Large intestine (tissue), 3 donors: Measurements from ENCODE around the gene ENAH. TPM values are rescaled to one million over a fixed set of nuclear protein-coding genes. Genes with fewer than 3 reads are reported as not detected.
A peak's percentile ranks its signal among the peaks of the same experiment; 100 is the strongest.

Experiments
- DNase-seq, 2 donors: peaks; one replicate each; pipeline versions ENCODE4 v3.0.0 to v3.0.0-alpha.2; 2013
- H3K27ac ChIP-seq: one replicate; pipeline ENCODE4 v1.5.1; 2013; ENCODE audit warnings: low read length
- H3K27me3 ChIP-seq: 2 replicates; pipeline ENCODE4 v1.6.1; 2013; ENCODE audit warnings: low read length; ENCODE audit not compliant: control insufficient read depth, insufficient read depth
- H3K36me3 ChIP-seq: 2 replicates; pipeline ENCODE4 v1.6.1; 2013; ENCODE audit warnings: low read length; ENCODE audit not compliant: control insufficient read depth, insufficient read depth
- H3K4me1 ChIP-seq: one replicate; pipeline ENCODE4 v1.6.1; 2013; ENCODE audit warnings: low read length; ENCODE audit not compliant: control insufficient read depth, insufficient read depth
- H3K4me3 ChIP-seq: one replicate; pipeline ENCODE4 v1.5.1; 2013; ENCODE audit warnings: low read length
- H3K9me3 ChIP-seq: one replicate; pipeline ENCODE4 v1.6.1; 2013; ENCODE audit warnings: mild to moderate bottlenecking, low read depth, low read length, moderate library complexity; ENCODE audit not compliant: control insufficient read depth
- WGBS: methylation state at CpG from one replicate; pipeline ENCODE4 v1.1.5; 2013; ENCODE audit warnings: low lambda C conversion rate; ENCODE audit not compliant: insufficient coverage; 5-methylcytosine and 5-hydroxymethylcytosine counted together
- polyA plus RNA-seq: library from polyadenylated mRNA; unstranded; fragments of 120-200 nt; gene quantifications from one replicate; pipeline ENCODE4 v1.2.1, GENCODE V29; 2013

Gene ENAH
- polyA plus RNA-seq, 1 donor, result 44.4 TPM

GRCh38 chr1:225529726-225530125 is 123.2 kb downstream of the ENAH start:
- H3K36me3 ChIP-seq, result peaks cover 3% of the 10 kb centered on the region
- no peak overlapping the region for H3K4me3 ChIP-seq
- no peak for DNase-seq
- no peaks in the 10 kb centered on the region for H3K9me3 ChIP-seq
- no peaks in the 10 kb centered on the region for H3K27me3 ChIP-seq
- no CpG with 5 or more reads among the region's 4 CpGs for WGBS
- peaks cover 11% of the 10 kb centered on the region for H3K4me1 ChIP-seq
- H3K27ac ChIP-seq, result no peak overlapping the region

- no peak for DNase-seq
- Histone ChIP-seq H3K27me3 (no peaks in the 10 kb centered on the region), H3K27ac (no peak overlapping the region), H3K9me3 (no peaks in the 10 kb centered on the region), H3K36me3 (peaks cover 3% of the 10 kb centered on the region), H3K4me3 (no peak overlapping the region), H3K4me1 (peaks cover 10% of the 10 kb centered on the region)
- 80% methylated on average over 1 of the region's 5 CpGs for WGBS
These were observed 125.3 kb downstream of the ENAH start for GRCh38 chr1:225527575-225527974.

GRCh38 chr1:225526878-225527277 is 126.0 kb downstream of the ENAH start:
- Histone ChIP-seq H3K4me3 (no peak overlapping the region), H3K9me3 (no peaks in the 10 kb centered on the region), H3K27ac (no peak overlapping the region), H3K27me3 (no peaks in the 10 kb centered on the region), H3K4me1 (peaks cover 8% of the 10 kb centered on the region), H3K36me3 (peaks cover 3% of the 10 kb centered on the region)
- 100% methylated on average over 1 of the region's 3 CpGs for WGBS
- DNase-seq, result no peak

GRCh38 chr1:225525377-225525776 is 127.5 kb downstream of the ENAH start:
- Histone ChIP-seq H3K9me3 (no peaks in the 10 kb centered on the region), H3K27me3 (no peaks in the 10 kb centered on the region), H3K27ac (no peak overlapping the region), H3K36me3 (peaks cover 3% of the 10 kb centered on the region), H3K4me1 (peaks cover 8% of the 10 kb centered on the region), H3K4me3 (no peak overlapping the region)
- no peak for DNase-seq
- whole genome bisulfite sequencing, result 100% methylated on average over 4 of the region's 7 CpGs

- no peak for DNase-seq
- Histone ChIP-seq H3K27ac (no peak overlapping the region), H3K36me3 (peaks cover under 1% of the 10 kb centered on the region), H3K9me3 (no peaks in the 10 kb centered on the region), H3K27me3 (no peaks in the 10 kb centered on the region), H3K4me3 (no peak overlapping the region), H3K4me1 (peaks cover 8% of the 10 kb centered on the region)
- WGBS, result no CpG with 5 or more reads among the region's 6 CpGs
These were observed 128.4 kb downstream of the ENAH start for GRCh38 chr1:225524570-225524969.

- Histone ChIP-seq H3K9me3 (no peaks in the 10 kb centered on the region), H3K27me3 (no peaks in the 10 kb centered on the region), H3K4me3 (no peak overlapping the region), H3K27ac (peak overlapping the region; percentile 69), H3K36me3 (peaks cover 5% of the 10 kb centered on the region), H3K4me1 (peaks cover 8% of the 10 kb centered on the region)
- peak; percentile 55 to 80 for DNase-seq
- WGBS, result 33% methylated on average over 1 of the region's 4 CpGs
These were observed 129.5 kb downstream of the ENAH start for GRCh38 chr1:225523263-225523950.

- Histone ChIP-seq H3K4me3 (no peak overlapping the region), H3K9me3 (no peaks in the 10 kb centered on the region), H3K4me1 (peaks cover 8% of the 10 kb centered on the region), H3K36me3 (peaks cover 6% of the 10 kb centered on the region), H3K27ac (peak overlapping the region; percentile 69), H3K27me3 (no peaks in the 10 kb centered on the region)
- WGBS, result 67% methylated on average over 1 of the region's 1 CpG
- no peak for DNase-seq
These were observed 130.2 kb downstream of the ENAH start for GRCh38 chr1:225522588-225523262.

GRCh38 chr1:225520587-225521227 is 132.2 kb downstream of the ENAH start:
- Histone ChIP-seq H3K9me3 (no peaks in the 10 kb centered on the region), H3K4me3 (no peak overlapping the region), H3K27ac (no peak overlapping the region), H3K27me3 (no peaks in the 10 kb centered on the region), H3K36me3 (peaks cover 15% of the 10 kb centered on the region), H3K4me1 (peaks cover 8% of the 10 kb centered on the region)
- no peak for DNase-seq
- no CpG with 5 or more reads among the region's 7 CpGs for WGBS

GRCh38 chr1:225519166-225519863 is 133.6 kb downstream of the ENAH start:
- no peaks in the 10 kb centered on the region for H3K27me3 ChIP-seq
- no peak overlapping the region for H3K27ac ChIP-seq
- no peak for DNase-seq
- peaks cover 8% of the 10 kb centered on the region for H3K4me1 ChIP-seq
- peaks cover 15% of the 10 kb centered on the region for H3K36me3 ChIP-seq
- 83% methylated on average over 17 of the region's 19 CpGs for WGBS
- no peak overlapping the region for H3K4me3 ChIP-seq
- H3K9me3 ChIP-seq, result no peaks in the 10 kb centered on the region

- H3K27ac ChIP-seq, result no peak overlapping the region
- H3K4me3 ChIP-seq, result no peak overlapping the region
- no peak for DNase-seq
- H3K27me3 ChIP-seq, result no peaks in the 10 kb centered on the region
- H3K36me3 ChIP-seq, result peaks cover 16% of the 10 kb centered on the region
- no peaks in the 10 kb centered on the region for H3K4me1 ChIP-seq
- no peaks in the 10 kb centered on the region for H3K9me3 ChIP-seq
- 82% methylated on average over 3 of the region's 8 CpGs for WGBS
These were observed 135.2 kb downstream of the ENAH start for GRCh38 chr1:225517697-225518096.
